ENCODE measurements around the gene SLC35G2. TPM values are rescaled to one million over a fixed set of nuclear protein-coding genes. Genes with fewer than 3 reads are reported as not detected.
"Not testable (repeated sequence)": the region's sequence is repeated elsewhere in the genome, so short reads cannot be mapped to it uniquely, and the experiment has no call there.

The SLC35G2 gene
- total RNA-seq, 2 experiments from 2014 or later, result 3.7 to 3.8 TPM

GRCh38 chr3:136869282-136869681 is 50.4 kb downstream of the SLC35G2 start:
- ChIA-PET CTCF (interaction anchor here (0.7 kb wide), 2 partner anchors 53 to 76 kb away, joined by 3 read pairs; no protein-coding TSS in a partner anchor), POLR2A (no interaction called here)

GRCh38 chr3:136872258-136872657 is 53.3 kb downstream of the SLC35G2 start:
- CTCF ChIA-PET, POLR2A ChIA-PET: not testable (repeated sequence)

- POLR2A ChIA-PET, CTCF ChIA-PET: not testable (repeated sequence)
These were observed 60.6 kb downstream of the SLC35G2 start for GRCh38 chr3:136879510-136879909.

DNA sequence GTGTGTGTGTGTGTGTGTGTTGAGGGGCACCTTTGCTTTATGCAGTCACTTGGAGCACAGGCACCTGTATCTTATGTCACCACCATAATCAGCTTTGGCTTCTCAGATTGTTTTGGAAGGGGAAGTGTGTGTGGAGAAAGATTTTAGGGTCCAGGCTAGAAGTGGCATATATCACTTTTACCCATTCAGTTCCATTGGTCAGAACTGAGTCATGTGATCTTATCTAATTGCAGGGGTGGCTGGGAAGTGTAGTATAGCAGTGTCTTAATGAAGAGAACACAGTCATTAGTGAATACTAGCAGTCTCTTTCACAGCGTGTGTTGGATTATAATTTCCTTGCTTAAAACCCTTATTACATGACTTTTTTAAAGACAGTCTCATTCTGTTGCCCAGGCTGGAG is 63.6 kb downstream of the SLC35G2 start:
- POLR2A ChIA-PET, result interaction anchor here (1.0 kb wide), 1 partner anchor 130 kb away, joined by 4 read pairs; the partner anchor contains the start of gene STAG1
- CTCF ChIA-PET, result interaction anchor here (0.7 kb wide), 1 partner anchor 32 kb away, joined by 4 read pairs; no protein-coding TSS in a partner anchor

DNA sequence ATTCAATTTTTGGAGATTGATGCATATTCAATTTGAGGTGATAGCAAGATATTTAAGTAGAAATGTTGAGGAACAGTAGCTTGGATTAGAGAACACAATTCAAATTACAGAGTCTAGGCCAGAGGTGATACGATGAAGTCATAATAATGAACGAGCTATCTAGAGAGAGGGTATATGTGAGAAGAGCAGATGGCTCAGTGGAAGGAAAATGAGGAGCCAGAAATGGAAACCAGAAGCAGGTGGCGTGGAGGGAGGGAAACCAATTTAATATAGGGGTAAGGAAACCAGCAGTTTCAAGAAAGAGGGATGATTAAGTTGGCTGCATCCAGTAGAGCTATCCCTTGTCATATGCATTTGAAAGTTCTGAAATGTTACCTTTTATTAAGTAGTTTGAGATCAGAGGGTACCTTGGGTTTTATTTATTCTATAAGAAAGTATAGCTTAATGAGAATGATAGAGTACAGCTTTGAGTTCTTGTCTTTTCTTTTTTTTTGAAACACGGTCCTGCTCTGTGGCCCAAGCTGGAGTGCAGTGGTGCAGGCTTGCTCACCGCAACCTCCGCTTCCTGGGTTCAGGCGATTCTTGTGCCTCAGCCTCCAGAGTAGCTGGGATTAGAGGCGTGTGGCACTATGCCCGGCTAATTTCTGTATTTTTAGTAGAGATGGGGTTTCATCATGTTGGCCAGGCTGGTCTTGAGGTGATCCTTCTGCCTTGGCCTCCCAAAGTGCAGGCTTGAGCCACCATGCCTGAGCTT is 65.2 kb downstream of the SLC35G2 start:
- ChIA-PET CTCF (no interaction called here), POLR2A (interaction anchor here (0.7 to 1.3 kb wide), 2 partner anchors 23 to 132 kb away, joined by 3 to 4 read pairs; partner anchors contain the start of genes NCK1 and STAG1)

- POLR2A ChIA-PET, result interaction anchor here (0.6 to 1.3 kb wide), 2 partner anchors 23 to 24 kb away, joined by 3 to 7 read pairs; partner anchors contain the start of gene NCK1
These were observed 66.7 kb downstream of the SLC35G2 start for GRCh38 chr3:136885357-136886213.

DNA sequence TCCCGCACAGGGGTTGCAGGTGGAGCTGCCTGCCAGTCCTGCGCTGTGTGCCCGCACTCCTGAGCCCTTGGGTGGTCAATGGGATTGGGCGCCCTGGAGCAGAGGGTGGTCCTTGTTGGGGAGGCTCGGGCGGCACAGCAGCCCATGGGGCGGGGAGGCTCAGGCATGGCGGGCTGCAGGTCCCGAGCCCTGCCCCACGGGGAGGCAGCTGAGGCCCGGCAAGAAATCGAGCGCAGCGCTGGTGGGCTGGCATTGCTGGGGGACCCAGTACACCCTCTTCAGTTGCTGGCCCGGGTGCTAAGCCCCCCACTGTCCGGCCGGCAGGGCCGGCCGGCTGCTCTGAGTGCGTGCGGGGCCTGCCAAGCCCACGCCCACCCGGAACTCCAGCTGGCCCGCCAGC is 71.0 kb downstream of the SLC35G2 start:
- CTCF ChIA-PET, result no interaction called here
- POLR2A ChIA-PET, result no interaction called here

More at GRCh38 chr3:136885357-136886213, 66.7 kb downstream of the SLC35G2 start:
- CTCF ChIA-PET, result no interaction called here

DNA sequence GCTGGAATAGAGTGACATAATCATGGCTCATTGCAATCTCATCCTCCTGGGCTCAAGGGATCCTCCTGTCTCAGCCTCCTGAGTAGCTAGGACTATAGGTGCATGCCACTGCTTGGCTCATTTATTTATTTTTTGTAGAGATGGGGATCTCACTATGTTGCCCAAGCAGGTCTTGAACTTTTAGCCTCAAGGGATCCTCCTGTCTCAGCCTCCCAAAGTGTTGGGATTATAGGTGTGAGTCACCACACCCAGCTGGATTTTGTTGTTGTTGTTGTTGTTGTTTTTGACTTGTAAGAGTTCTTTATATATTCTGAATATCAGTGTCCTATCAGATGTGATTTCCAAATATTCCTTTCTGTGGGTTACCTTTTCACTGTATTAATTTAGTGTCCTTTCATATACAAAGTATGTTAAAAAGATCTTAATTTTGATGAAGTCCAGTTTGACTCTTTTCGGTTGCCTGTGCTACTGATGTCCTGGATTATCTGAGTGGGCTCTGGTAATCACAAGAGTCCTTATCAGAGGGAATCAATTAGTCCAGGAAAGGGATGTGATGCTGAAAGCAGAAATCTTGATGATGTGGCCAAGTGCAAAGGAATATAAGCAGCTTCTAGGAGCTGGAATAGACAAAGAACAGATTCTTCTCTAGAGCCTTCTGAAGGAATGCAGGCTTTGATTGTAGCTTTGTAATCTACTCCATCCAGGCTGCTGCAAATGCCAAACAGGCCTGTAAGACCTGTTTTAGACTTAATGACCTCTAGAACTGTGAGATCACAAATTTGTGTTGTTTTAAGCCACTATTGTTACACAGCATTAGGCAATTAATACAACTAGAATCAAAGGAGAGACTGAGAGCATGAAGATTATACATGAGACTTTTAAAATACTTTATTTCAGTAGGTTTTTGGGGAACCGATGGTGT is 73.3 kb downstream of the SLC35G2 start:
- POLR2A ChIA-PET, result no interaction called here
- CTCF ChIA-PET, result interaction anchor here (1.1 kb wide), 1 partner anchor 122 kb away, joined by 3 read pairs; no protein-coding TSS in a partner anchor

DNA sequence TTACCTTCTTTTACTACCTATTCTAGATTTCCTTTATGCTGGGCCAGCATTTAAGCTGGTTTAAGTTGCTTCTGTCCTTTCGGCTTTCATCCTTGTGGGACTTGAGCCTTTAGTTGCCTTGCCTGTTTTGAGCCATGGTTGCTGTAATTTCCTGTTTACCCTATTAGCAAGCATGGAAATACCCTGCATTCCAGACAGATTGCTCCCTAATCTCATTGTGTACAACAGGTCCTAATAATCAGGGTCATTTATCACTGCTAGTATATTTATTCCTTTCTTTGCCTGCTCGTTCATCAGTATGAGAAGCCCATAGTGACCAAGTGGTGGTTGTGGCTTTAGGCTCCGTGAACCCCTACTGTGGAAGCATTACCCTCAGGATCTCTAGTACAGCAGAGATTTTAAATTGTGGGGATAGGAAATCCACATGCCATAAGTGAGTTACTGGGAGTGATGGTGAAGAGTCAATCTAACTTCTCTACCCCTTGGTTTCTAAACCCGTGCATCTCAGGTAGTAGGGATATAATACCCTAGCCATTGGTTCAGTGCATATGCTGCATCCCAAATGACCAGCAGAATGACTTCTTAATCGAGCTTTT is 75.0 kb downstream of the SLC35G2 start:
- ChIA-PET CTCF (no interaction called here), POLR2A (no interaction called here)

- CTCF ChIA-PET, result not testable (repeated sequence)
- POLR2A ChIA-PET, result interaction anchor here (1.6 kb wide), 1 partner anchor 35 kb away, joined by 4 read pairs; the partner anchor contains the start of gene NCK1
These were observed 78.2 kb downstream of the SLC35G2 start for GRCh38 chr3:136897171-136897570.

- ChIA-PET POLR2A (interaction anchor here (1.2 kb wide), 1 partner anchor 146 kb away, joined by 3 read pairs; the partner anchor contains the start of gene STAG1), CTCF (no interaction called here)
These were observed 79.6 kb downstream of the SLC35G2 start for GRCh38 chr3:136898549-136898948.

GRCh38 chr3:136898954-136899353 is 80.0 kb downstream of the SLC35G2 start:
- ChIA-PET CTCF (no interaction called here), POLR2A (interaction anchor here (0.6 to 1.2 kb wide), 2 partner anchors 38 to 146 kb away, joined by 3 to 7 read pairs; partner anchors contain the start of gene STAG1)

DNA sequence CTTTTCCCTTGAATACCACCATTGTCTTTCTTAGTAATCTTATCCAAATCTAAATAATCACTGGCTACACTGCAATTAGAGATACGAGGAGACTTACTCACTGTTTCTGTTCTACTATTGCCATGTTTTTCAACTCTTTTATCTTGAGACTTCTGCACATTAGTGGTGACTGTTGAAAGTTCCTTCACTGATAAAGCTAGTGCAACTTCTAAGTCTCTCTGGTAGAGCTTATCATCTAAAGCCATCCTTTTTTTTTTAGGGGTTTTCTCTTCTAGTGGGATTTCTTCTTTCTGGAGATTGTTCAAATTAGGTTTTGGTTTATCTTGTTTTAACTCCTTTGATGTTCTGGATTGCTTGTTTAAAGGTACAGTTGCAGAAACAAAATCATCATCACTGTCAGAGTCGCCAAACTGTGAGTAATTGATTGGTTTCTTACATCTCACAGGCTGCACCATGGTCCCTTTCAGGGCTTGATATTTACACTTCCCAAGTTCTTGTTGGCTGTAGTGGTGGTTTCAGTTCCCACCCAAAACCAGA is 80.8 kb downstream of the SLC35G2 start:
- CTCF ChIA-PET, result no interaction called here

GRCh38 chr3:136900694-136901093 is 81.8 kb downstream of the SLC35G2 start:
- POLR2A ChIA-PET, result interaction anchor here (0.6 kb wide), 1 partner anchor 56 kb away, joined by 5 read pairs; no protein-coding TSS in a partner anchor
- CTCF ChIA-PET, result not testable (repeated sequence)

More for the DNA sequence above, 80.8 kb downstream of the SLC35G2 start:
- POLR2A ChIA-PET, result interaction anchor here (0.6 to 1.2 kb wide), 2 partner anchors 39 to 147 kb away, joined by 3 to 7 read pairs; partner anchors contain the start of gene STAG1

DNA sequence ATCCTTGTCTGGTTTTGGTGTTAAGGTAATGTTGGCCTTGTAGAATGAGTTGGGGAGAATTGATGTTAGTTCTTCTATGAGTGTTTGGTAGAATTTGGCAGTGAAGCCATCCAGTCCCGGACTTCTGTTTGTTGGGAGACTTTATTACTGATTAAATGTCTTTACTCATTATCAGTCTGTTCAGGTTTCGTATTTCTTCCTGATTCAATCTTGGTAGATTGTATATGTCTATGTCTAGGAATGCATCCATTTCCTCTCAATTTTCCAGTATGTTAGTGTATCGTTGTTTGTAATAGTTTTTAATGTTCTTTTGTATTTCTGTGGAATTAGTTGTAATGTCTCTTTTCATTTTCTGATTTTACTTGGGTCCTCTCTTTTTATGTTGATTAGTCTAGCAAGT is 82.5 kb downstream of the SLC35G2 start:
- ChIA-PET POLR2A (interaction anchor here (0.6 kb wide), 1 partner anchor 55 kb away, joined by 5 read pairs; no protein-coding TSS in a partner anchor), CTCF (no interaction called here)

- CTCF ChIA-PET, POLR2A ChIA-PET: not testable (repeated sequence)
These were observed 83.6 kb downstream of the SLC35G2 start for GRCh38 chr3:136902530-136902929.

- ChIA-PET CTCF (no interaction called here), POLR2A (no interaction called here)
These were observed 85.0 kb downstream of the SLC35G2 start for GRCh38 chr3:136903899-136904298.

GRCh38 chr3:136904746-136905145 is 85.8 kb downstream of the SLC35G2 start:
- CTCF ChIA-PET, result no interaction called here
- POLR2A ChIA-PET, result no interaction called here
